Epithelial cell of esophagus (primary cell): Measurements from ENCODE around the gene ZNF503.

Experiments used
- DNase-seq: peaks from one replicate; pipeline ENCODE4 v3.0.0; 2010; ENCODE audit warnings: low read depth
- H3K4me3 ChIP-seq: 2 replicates; pipeline ENCODE4 v1.5.1; 2011; ENCODE audit warnings: mild to moderate bottlenecking, low read length, control low read depth
- TF ChIP-seq, protein P1 (sequence below): IDR thresholded peaks from 2 replicates; pipeline ENCODE4 v1.5.1; 2011; ENCODE audit warnings: low read depth, mild to moderate bottlenecking, low read length, control low read depth, inconsistent platforms; ENCODE audit not compliant: insufficient read depth; ENCODE audit errors: missing control alignments

Gene ZNF503

DNA sequence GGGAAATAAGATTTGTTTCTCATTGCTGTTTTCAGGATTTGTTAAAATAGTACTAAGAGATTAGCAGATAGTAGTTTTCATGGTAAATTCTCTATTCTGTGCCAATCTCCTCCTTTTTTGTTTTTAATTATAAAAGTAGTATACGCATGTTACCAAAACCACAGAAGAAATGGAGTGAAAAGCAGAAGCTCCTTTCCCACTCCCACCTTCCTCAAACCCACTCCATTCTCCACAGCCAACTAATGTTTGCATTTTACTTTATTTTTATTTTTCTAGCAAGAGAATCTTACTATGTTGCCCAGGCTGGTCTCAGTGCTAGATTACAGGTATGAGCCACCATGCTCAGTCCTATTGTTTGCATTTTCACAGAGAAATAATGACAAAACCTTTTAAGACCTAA, 25.3 kb upstream of the ZNF503 start:
- DNase-seq, result no peak
- TF ChIP-seq, protein P1, sequence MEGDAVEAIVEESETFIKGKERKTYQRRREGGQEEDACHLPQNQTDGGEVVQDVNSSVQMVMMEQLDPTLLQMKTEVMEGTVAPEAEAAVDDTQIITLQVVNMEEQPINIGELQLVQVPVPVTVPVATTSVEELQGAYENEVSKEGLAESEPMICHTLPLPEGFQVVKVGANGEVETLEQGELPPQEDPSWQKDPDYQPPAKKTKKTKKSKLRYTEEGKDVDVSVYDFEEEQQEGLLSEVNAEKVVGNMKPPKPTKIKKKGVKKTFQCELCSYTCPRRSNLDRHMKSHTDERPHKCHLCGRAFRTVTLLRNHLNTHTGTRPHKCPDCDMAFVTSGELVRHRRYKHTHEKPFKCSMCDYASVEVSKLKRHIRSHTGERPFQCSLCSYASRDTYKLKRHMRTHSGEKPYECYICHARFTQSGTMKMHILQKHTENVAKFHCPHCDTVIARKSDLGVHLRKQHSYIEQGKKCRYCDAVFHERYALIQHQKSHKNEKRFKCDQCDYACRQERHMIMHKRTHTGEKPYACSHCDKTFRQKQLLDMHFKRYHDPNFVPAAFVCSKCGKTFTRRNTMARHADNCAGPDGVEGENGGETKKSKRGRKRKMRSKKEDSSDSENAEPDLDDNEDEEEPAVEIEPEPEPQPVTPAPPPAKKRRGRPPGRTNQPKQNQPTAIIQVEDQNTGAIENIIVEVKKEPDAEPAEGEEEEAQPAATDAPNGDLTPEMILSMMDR, result no peak

GRCh38 chr10:75425291-75426079, 23.9 kb upstream of the ZNF503 start:
- TF ChIP-seq, protein P1, result no peak
- peak; percentile 51 for DNase-seq
- no peak overlapping the region for H3K4me3 ChIP-seq

More for the DNA sequence above, 25.3 kb upstream of the ZNF503 start:
- H3K4me3 ChIP-seq, result no peak overlapping the region

DNA sequence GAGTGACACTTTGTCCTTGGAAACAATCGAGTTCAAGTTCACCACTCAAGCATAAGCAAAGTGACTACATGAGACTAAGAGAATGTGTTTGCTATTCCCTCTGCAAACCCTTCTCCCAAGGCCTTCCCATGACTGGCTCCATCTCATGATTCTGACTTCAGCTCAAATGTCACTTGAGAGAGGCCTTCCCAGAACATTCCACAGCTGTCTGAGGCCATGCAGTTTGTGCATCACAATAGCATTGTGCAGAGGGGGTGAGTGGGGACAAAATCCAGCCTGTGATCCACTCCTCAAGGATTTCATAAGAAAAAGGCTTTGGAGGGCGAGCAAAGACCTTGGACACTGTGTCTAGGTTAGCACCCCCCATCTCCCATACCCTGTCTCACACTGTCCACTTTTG, 23.0 kb upstream of the ZNF503 start:
- no peak overlapping the region for H3K4me3 ChIP-seq
- no peak for DNase-seq
- TF ChIP-seq, protein P1, result no peak

- H3K4me3 ChIP-seq, result no peak overlapping the region
- TF ChIP-seq, protein P1, result no peak
- DNase-seq, result no peak
Observed at GRCh38 chr10:75422913-75423312, 21.3 kb upstream of the ZNF503 start.

DNA sequence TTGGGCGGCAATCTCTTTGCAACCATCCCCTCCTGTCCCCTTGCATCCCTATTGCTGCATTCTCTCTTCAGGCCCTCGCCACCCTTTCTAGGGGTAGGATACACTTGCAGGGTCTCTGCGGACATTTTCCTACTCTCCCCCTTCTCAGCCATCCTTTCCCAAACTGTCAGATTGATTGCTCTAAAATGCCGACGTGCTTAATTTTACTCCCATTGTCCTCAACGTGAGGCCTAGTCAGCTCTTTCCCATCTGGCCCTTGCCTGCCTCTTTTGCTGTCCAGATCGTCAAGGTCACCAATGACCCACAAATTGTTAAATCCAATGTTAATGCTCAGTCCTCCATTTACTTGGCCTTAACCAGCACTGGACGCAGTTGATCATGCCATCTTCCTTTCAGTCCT, 17.1 kb upstream of the ZNF503 start:
- TF ChIP-seq, protein P1, result no peak
- H3K4me3 ChIP-seq, result no peak overlapping the region
- no peak for DNase-seq

GRCh38 chr10:75418293-75418692, 16.7 kb upstream of the ZNF503 start:
- no peak overlapping the region for H3K4me3 ChIP-seq
- DNase-seq, result no peak
- TF ChIP-seq, protein P1, result no peak

- TF ChIP-seq, protein P1, result no peak
- no peak overlapping the region for H3K4me3 ChIP-seq
- peak; percentile 63 for DNase-seq
Observed at GRCh38 chr10:75417522-75417927, 16.0 kb upstream of the ZNF503 start.
